SK-N-MC (cell line): ENCODE data around the gene DOK1.

Experiments
- EZH2 ChIP-seq: fragments of 200-600 bp; sonication (generic); IDR thresholded peaks from one replicate; pipeline ENCODE4 v1.6.1; 2017; ENCODE audit warnings: antibody characterized with exemption
- POLR2AphosphoS5 ChIP-seq: IDR thresholded peaks from 2 replicates; pipeline ENCODE4 v1.6.1; 2012; ENCODE audit warnings: mild to moderate bottlenecking, low read depth, low read length, borderline replicate concordance

- TF ChIP-seq POLR2AphosphoS5 (no peak), EZH2 (no peak)
These were observed 40.7 kb upstream of the DOK1 start for GRCh38 chr2:74513605-74514367.
